ENCODE results near the gene ARL5A. TPM values are rescaled to one million over a fixed set of nuclear protein-coding genes. Genes with fewer than 3 reads are reported as not detected.

ARL5A gene
- total RNA-seq, 1 donor from 2014 or later, result 39.6 TPM

GRCh38 chr2:151769606-151770005, 58.6 kb downstream of the ARL5A start:
- intact Hi-C loops (cut with micrococcal nuclease), result no loop called here

DNA sequence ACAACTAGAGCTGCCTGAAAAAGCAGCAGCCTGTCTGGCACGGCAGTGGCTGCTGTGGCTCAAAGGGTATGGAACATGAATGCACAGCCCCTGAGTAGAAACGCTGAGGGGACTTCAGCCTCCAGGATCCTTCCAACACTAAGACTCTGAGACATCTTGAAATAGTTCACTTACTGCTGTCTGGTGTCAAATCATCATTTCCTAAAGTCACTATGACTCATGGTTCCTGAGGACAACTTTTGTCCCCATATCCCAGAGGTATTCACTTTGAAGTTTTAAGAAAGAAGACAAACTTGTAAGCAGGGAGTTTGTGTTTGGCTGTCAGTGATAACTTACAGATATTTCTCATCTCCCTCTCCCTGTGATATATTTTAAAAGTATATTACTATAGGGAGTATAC, 60.7 kb downstream of the ARL5A start:
- intact Hi-C loops (cut with micrococcal nuclease), result no loop called here

DNA sequence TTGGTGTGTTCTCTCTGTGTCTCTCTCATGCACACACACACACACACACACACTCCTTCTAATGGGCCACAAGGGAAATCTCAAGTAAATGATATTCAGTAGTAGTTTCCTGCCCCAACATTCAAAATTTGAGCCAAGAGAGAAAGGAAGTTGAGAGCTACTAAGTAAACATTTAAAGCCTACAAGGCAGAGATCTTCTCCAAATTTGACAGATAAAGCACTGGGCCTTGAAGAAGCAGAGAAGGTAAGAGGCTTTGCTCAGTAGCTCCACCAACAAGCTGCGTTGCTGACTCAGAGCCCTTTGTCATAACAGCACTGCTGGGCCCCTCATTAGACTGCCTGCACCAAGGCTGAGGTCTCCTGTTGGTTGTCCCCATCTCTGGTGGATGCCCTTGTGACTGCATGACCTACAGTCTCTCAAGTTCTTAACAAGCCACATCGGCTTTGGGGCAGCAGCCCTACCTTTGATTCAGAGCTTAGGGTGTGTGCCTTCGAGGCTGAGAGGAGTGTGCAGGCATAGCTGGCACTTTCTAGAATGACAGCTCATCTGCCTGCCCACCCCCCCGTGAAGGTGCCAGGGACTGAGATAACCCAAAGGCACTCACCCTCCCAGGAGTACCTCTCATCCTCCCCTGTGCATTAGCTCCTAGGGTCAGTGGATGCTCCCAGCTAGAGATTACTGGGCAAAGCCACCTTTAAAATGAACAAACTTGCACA, 61.6 kb downstream of the ARL5A start:
- intact Hi-C loops (cut with micrococcal nuclease), result no loop called here

DNA sequence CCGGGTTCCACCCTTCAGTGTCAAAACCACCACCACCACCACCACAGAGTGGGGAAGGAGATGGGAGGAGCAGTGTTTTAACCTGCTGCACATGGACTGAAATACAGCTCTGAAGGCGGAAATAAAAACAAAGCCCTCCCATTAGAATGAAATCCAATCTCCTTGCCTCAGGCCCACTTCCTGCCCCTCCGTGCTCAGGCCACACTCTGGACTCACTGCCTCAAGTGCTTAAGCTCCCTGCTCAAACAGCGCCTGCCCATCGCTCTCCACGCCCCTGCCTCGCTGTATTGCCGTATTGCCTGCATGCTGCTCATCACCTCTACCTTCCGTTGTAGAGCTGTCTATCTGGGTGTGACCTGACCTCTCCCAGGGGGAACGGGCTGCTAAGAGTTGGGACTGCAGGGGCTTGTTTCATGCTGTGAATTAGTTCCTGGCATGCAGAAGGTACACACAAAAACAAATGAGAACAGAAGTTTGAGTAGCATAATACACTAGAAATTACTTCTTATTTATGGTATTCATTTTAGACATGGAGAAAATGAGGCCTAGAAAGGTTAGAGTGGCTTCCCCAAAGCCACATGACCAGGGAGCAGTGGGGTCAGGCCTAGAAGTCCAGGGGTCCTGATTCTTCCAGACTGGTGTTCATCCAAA, 62.3 kb downstream of the ARL5A start:
- intact Hi-C loops (cut with micrococcal nuclease), result no loop called here

- intact Hi-C loops (cut with micrococcal nuclease), result no loop called here
These were observed 65.5 kb downstream of the ARL5A start for GRCh38 chr2:151762694-151763093.

GRCh38 chr2:151761687-151762086, 66.5 kb downstream of the ARL5A start:
- intact Hi-C loops (cut with micrococcal nuclease), result no loop called here

DNA sequence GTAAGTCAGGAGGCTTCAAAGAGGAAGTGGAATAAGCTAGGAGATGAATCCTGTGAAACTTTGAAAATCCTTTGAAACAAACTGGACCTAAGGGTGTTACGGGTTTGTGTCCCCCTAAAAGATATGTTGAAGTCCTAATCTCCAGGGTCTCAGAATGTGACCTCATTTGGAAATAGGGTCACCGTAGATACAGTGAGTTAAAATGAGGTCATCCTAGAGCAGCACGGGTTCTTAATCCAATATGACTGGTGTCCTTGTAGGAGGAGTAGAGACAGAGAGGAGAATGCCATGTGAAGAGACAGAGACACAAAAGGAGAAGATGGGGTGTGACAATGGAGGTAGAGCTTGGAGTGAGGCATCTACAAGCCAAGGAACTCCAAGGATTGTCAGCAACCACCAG, 67.0 kb downstream of the ARL5A start:
- intact Hi-C loops (cut with micrococcal nuclease), result no loop called here

- intact Hi-C loops (cut with micrococcal nuclease), result no loop called here
These were observed 68.0 kb downstream of the ARL5A start for GRCh38 chr2:151760139-151760650.

DNA sequence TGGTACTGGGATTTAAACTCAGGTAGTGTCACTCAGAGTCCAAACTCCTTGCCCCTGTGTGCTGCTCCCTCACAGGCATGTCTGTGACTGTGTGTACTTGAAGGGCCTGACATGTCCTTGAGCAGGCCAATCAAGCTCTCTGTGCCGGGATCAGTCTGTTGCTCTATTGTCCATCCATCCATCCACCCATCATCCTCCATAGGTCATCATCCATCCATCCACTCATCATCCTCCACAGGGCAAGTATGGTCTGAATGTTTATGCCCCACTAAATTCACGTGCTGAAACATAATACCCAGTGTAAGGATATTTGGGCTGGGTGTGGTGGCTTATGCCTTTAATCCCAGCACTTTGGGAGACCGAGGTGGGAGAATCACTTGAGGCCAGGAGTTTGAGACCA, 69.5 kb downstream of the ARL5A start:
- intact Hi-C loops (cut with micrococcal nuclease), result no loop called here

DNA sequence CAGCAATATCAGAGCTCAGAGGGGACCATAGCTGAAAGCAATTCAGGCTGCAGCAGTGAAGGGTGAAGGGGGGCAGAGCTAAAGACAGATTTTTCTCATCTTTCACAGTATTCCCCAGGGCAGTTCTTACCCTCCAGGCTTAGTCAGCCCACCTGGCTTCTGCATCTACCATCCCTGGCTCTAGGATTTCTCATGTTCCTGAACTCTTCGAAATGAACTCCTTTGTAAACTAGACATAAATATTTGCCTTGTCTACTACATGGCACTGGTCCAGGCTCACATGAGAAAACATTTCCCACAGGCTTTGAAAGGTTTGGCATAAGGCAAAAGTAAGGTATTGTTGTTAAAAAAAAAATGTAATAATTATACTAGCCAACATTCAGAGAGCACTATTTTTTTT, 70.4 kb downstream of the ARL5A start:
- intact Hi-C loops (cut with micrococcal nuclease), result no loop called here

DNA sequence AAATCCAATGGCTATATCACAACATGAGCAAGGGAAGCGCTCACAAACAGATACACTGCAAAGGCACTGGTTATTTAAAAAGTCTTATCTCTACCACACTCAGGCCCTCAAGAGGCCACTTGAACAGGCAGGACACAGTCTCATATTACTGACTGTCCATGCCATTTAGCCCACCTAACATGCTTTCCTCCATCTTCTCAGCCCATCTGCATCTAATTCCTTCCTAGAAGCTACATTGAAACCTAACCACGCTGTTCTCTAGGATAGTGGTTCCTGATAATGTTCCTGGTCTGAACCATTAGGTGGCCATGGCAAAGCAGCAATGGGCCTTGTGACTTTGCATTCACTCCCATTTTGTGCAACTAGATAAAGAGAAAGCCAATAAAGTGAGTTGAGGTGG, 71.4 kb downstream of the ARL5A start:
- intact Hi-C loops (cut with micrococcal nuclease), result no loop called here

GRCh38 chr2:151754253-151754897, 73.8 kb downstream of the ARL5A start:
- intact Hi-C loops (cut with micrococcal nuclease), result no loop called here

- intact Hi-C loops (cut with micrococcal nuclease), result no loop called here
These were observed 74.7 kb downstream of the ARL5A start for GRCh38 chr2:151753540-151753939.

Other genes starting within 250 kb of the ARL5A start
- 0.12 and 0.42 TPM in 2 replicates for gene NEB, start 93.9 kb downstream of the ARL5A start, total RNA-seq